ENCODE results near the gene SNAP91.

DNA sequence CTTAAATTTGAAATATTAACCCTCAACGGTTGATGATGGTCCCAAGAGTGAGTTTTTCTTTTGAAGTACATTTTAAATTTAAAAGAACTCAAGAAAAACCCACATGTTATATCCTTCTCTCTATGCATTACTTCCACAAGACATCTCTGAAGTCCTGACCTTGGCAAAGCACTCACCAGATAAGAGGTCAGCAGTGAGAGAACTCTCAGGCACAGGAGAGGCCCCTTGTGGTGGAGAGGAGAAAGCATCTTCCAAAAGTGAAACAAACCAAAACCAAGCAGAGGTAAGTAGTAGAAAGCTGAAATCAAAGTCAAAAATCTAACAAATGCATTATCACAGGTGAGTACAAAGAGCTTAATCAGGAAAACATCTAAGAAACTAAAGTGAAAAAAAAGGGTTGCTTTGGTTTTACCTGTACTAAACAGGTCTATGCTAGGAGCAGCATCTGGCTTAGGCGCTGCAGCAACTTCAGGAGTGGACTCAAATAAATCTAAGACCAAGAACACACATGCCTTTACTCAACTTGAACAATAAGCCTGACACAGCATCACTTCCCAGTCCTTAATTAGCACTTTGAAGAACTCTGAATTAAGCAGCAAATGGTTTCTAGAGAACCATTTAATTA is 116.0 kb downstream of the SNAP91 start:
- no peak for TF ChIP-seq POLR2AphosphoS5 (IDR thresholded peaks at IDR 0.05; ENCODE audit: borderline replicate concordance, low read depth, low read length)
- no peak for TF ChIP-seq EZH2 (IDR thresholded peaks at IDR 0.05)
- no peak for TF ChIP-seq FOXP2 (optimal IDR thresholded peaks at IDR 0.05; ENCODE audit: control extremely low read depth, extremely low read length, insufficient read depth)
